ENCODE data around the gene NR6A1. TPM values are rescaled to one million over a fixed set of nuclear protein-coding genes. Genes with fewer than 3 reads are reported as not detected.

Gene NR6A1
- total RNA-seq, 4 donors from 2014 or later = 9.7 to 14.6 (median 12.5) TPM

DNA sequence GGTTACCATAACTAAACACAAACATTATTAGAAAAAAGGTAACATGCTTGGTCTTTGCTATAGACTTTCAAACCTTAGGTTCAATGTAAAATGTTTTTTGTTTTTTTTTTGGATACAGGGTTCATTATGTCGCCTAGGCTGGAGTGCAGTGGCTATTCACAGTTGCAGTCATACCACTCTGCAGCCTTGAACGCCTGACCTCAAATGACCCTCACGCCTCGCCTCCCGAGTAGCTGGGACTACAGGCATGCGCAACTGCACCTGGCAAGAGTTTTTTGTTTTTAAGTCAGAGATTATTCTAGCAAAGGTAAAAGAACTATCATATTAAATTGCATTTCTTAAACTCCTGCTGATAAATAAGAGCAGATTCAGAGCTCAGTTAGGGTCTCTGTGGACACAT lies 208.8 kb downstream of the NR6A1 start:
- 49 to 73% methylated on average over 6 of the region's 6 CpGs for WGBS, 2 donors (ENCODE audit: low coverage in 1 of 2)
- H3K4me1 ChIP-seq = peaks cover 0 to 5% (median 0%) of the 10 kb centered on the region in 4 donors
- in situ Hi-C loops (cut with MboI; ENCODE audit: low pct_ligation_motif_present in 1 of 4, low pct_unique_long_range_greater_than_20kb in 1 of 4, low sequenced_read_pairs in 3 of 4) (no loop called here), intact Hi-C loops (cut with DNase I; ENCODE audit: low total_unique reads) (no loop called here)
- H3K36me3 ChIP-seq = no peaks in the 10 kb centered on the region
- no peak for TF ChIP-seq EP300 (IDR thresholded peaks at IDR 0.05; ENCODE audit: low read depth)
- TF ChIP-seq, protein P1, sequence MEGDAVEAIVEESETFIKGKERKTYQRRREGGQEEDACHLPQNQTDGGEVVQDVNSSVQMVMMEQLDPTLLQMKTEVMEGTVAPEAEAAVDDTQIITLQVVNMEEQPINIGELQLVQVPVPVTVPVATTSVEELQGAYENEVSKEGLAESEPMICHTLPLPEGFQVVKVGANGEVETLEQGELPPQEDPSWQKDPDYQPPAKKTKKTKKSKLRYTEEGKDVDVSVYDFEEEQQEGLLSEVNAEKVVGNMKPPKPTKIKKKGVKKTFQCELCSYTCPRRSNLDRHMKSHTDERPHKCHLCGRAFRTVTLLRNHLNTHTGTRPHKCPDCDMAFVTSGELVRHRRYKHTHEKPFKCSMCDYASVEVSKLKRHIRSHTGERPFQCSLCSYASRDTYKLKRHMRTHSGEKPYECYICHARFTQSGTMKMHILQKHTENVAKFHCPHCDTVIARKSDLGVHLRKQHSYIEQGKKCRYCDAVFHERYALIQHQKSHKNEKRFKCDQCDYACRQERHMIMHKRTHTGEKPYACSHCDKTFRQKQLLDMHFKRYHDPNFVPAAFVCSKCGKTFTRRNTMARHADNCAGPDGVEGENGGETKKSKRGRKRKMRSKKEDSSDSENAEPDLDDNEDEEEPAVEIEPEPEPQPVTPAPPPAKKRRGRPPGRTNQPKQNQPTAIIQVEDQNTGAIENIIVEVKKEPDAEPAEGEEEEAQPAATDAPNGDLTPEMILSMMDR (IDR thresholded peaks at IDR 0.05) = no peak
- no peak for TF ChIP-seq POLR2AphosphoS5 (IDR thresholded peaks at IDR 0.05)
- no peak for TF ChIP-seq POLR2A (IDR thresholded peaks at IDR 0.05)
- H3K27ac ChIP-seq = no peak overlapping the region
- H3K4me3 ChIP-seq = no peak overlapping the region
- H3K9me3 ChIP-seq = no peaks in the 10 kb centered on the region
- no peak for DNase-seq
- no peaks in the 10 kb centered on the region for H3K27me3 ChIP-seq

DNA sequence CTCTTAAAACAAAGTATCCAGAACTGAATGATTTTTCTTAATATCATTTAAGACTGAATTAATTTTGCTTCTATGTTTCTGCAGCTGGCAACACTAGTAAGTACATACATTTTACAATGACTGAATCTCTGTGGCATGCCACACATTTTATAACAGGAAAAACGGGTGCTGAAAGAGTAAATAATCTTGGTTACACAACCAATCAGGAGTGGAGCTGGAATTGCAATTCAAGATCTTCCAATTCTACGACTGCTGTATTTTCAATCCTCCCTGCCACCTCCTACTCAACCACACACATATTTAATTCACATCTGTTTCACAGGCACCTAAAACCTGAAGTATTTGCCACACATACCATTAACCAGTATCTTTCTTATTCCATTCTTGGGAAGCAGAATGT lies 211.2 kb downstream of the NR6A1 start:
- no peak for DNase-seq
- WGBS, 2 donors (ENCODE audit: low coverage in 1 of 2) = 20 to 35% methylated on average over 2 of the region's 2 CpGs
- H3K4me1 ChIP-seq = peaks cover under 1 to 12% (median 5%) of the 10 kb centered on the region in 4 donors
- no peak overlapping the region for H3K4me3 ChIP-seq
- no peak for TF ChIP-seq POLR2A (IDR thresholded peaks at IDR 0.05)
- H3K9me3 ChIP-seq = no peaks in the 10 kb centered on the region
- intact Hi-C loops (cut with DNase I; ENCODE audit: low total_unique reads) (loop anchor here (5.0 kb wide), 1 partner anchor 152 kb away; no protein-coding TSS in a partner anchor), in situ Hi-C loops (cut with MboI; ENCODE audit: low pct_ligation_motif_present in 1 of 4, low pct_unique_long_range_greater_than_20kb in 1 of 4, low sequenced_read_pairs in 3 of 4) (no loop called here)
- no peaks in the 10 kb centered on the region for H3K27me3 ChIP-seq
- H3K36me3 ChIP-seq = no peaks in the 10 kb centered on the region
- H3K27ac ChIP-seq = no peak overlapping the region

DNA sequence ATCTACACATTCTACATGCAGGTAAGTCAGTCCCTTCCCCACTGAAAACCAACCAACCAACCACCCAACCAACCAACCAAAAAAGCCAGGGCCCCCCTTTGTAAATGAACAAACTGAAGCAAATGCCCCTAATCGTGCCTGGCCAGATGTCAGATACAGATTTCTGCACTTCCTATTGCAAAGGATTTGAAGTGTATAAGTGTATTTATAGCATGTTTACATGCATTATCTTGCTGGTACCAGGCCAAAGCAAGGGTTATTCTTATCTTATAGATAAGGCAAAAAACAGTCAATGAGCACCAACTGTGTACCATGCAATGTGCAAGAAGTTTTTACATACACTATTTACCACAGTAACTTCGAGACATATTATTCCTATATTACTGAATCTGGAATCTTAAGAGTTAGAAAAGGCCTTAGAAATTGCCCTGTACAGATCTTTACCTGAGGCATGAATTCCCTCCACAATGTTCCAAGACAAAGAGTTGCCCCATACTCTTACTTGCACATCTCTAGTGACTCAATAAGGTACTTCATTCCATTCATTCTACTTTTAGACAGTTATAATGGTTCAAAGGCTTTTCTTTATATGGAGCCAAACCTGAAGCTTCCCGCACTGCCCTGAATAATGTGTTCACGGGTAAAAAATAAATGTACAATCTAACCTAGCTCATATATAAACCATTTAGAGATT lies 212.2 kb downstream of the NR6A1 start:
- intact Hi-C loops (cut with DNase I; ENCODE audit: low total_unique reads) = loop anchor here (5.0 kb wide), 1 partner anchor 153 kb away; no protein-coding TSS in a partner anchor
- H3K9me3 ChIP-seq = no peaks in the 10 kb centered on the region
- peaks cover 2 to 17% (median 5%) of the 10 kb centered on the region in 4 donors for H3K4me1 ChIP-seq
- no peaks in the 10 kb centered on the region for H3K27me3 ChIP-seq
- H3K27ac ChIP-seq = no peak overlapping the region
- no peaks in the 10 kb centered on the region for H3K36me3 ChIP-seq
- H3K4me3 ChIP-seq = no peak overlapping the region
- in situ Hi-C loops (cut with MboI; ENCODE audit: low pct_ligation_motif_present in 1 of 4, low pct_unique_long_range_greater_than_20kb in 1 of 4, low sequenced_read_pairs in 3 of 4) = no loop called here
- 60 to 94% methylated on average over 2 to 4 of the region's 4 CpGs for WGBS, 2 donors (ENCODE audit: low coverage in 1 of 2)
- TF ChIP-seq POLR2A (IDR thresholded peaks at IDR 0.05) = no peak
- TF ChIP-seq POLR2AphosphoS5 (IDR thresholded peaks at IDR 0.05) = no peak
- TF ChIP-seq, protein P1 (IDR thresholded peaks at IDR 0.05) = no peak
- TF ChIP-seq EP300 (IDR thresholded peaks at IDR 0.05; ENCODE audit: low read depth) = no peak
- no peak for DNase-seq

DNA sequence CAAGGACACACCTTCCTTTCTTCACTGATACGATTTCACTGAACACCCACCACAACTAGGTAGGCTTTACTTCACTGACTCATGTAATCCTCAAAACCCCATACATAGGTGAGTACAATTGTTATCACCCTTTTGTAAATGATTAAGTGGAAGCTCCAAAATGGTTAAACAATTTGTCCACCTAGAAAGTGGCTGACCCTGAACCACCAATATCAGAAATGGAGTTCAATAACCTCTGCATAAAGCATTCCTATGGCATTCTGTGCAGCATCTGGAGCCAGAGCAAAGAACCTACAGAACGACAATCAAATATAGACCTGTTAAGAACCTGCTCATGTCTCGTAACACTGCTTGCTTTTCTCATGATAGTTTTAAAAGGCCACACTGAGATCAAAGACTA lies 213.2 kb downstream of the NR6A1 start:
- no peak for DNase-seq
- peaks cover 2 to 19% (median 5%) of the 10 kb centered on the region in 4 donors for H3K4me1 ChIP-seq
- no peaks in the 10 kb centered on the region for H3K9me3 ChIP-seq
- no peak overlapping the region for H3K27ac ChIP-seq
- WGBS, 2 donors (ENCODE audit: low coverage in 1 of 2) = 90 to 100% methylated on average over 3 of the region's 3 CpGs
- H3K36me3 ChIP-seq = no peaks in the 10 kb centered on the region
- intact Hi-C loops (cut with DNase I; ENCODE audit: low total_unique reads) (loop anchor here (5.0 kb wide), 1 partner anchor 154 kb away; no protein-coding TSS in a partner anchor), in situ Hi-C loops (cut with MboI; ENCODE audit: low pct_ligation_motif_present in 1 of 4, low pct_unique_long_range_greater_than_20kb in 1 of 4, low sequenced_read_pairs in 3 of 4) (no loop called here)
- no peaks in the 10 kb centered on the region for H3K27me3 ChIP-seq
- H3K4me3 ChIP-seq = no peak overlapping the region
- TF ChIP-seq, protein P1 (IDR thresholded peaks at IDR 0.05) = no peak
- TF ChIP-seq POLR2AphosphoS5 (IDR thresholded peaks at IDR 0.05) (no peak), EP300 (IDR thresholded peaks at IDR 0.05; ENCODE audit: low read depth) (no peak), POLR2A (IDR thresholded peaks at IDR 0.05) (no peak)
